Endothelial cell of umbilical vein (primary cell): ENCODE results near the gene SST. TPM values are rescaled to one million over a fixed set of nuclear protein-coding genes. Genes with fewer than 3 reads are reported as not detected.

Experiments used
- BruUV-seq: library from RNA; stranded (reverse); fragments of 400-500 nt; replicated peaks from 2 replicates; lab custom pipeline; 2021; lab: Mats Ljungman, UMichigan
- CTCF ChIA-PET: fragments of 300-600, 350-600 bp; sonication (Branson Sonifier 250); formaldehyde crosslinking; loops from one replicate; lab custom pipeline; 2021; ENCODE audit warnings: antibody characterized with exemption, inconsistent platforms; lab: Charles Lee
- POLR2A ChIA-PET: fragments of 300-600, 350-600 bp; sonication (Branson Sonifier 250); formaldehyde crosslinking; loops from one replicate; lab custom pipeline; 2021; ENCODE audit warnings: antibody characterized with exemption, inconsistent platforms; lab: Charles Lee
- DNase-seq: peaks from one replicate; pipeline ENCODE4 v3.0.0-alpha.2; 2011; ENCODE audit warnings: low read depth, low spot score
- FAIRE-seq: peaks from 2 replicates; lab custom pipeline; 2011; peaks lifted over from hg19 to GRCh38; lab: Jason Lieb, UNC
- H2AFZ ChIP-seq: 2 replicates; pipeline ENCODE4 v1.6.0; 2012; ENCODE audit warnings: low read depth, low read length, control low read depth, inconsistent platforms
- H3K27ac ChIP-seq: 2 replicates; pipeline ENCODE4 v1.5.1; 2011; ENCODE audit warnings: low read depth, mild to moderate bottlenecking, control low read depth, low read length, moderate library complexity; ENCODE audit not compliant: insufficient read depth
- H3K27me3 ChIP-seq, 2 experiments: 2 replicates each; pipeline versions ENCODE4 v1.6.0 to v1.6.1; 2011; ENCODE audit warnings: low read length in 2 of 2, mixed read lengths in 1 of 2; ENCODE audit not compliant: control insufficient read depth in 2 of 2, insufficient read depth in 2 of 2
- H3K36me3 ChIP-seq, 2 experiments: 2 replicates in 1 of 2; 3 replicates in 1 of 2; pipeline ENCODE4 v1.5.1; 2011; ENCODE audit warnings: low read length in 2 of 2, mild to moderate bottlenecking in 1 of 2, moderate library complexity in 1 of 2; ENCODE audit not compliant: control insufficient read depth in 2 of 2, insufficient read depth in 2 of 2; ENCODE audit errors: extremely low read depth in 1 of 2
- H3K4me1 ChIP-seq: 3 replicates; pipeline ENCODE4 v1.5.1; 2011; ENCODE audit warnings: mild to moderate bottlenecking, low read length; ENCODE audit not compliant: control insufficient read depth, insufficient read depth; ENCODE audit errors: extremely low read depth
- H3K4me2 ChIP-seq: 2 replicates; pipeline ENCODE4 v1.6.1; 2011; ENCODE audit warnings: low read length, control low read depth, mixed read lengths; ENCODE audit not compliant: insufficient read depth
- H3K4me3 ChIP-seq, 3 experiments: fragments of 200-600 bp in 1 of 3; sonication (generic), shearing (Covaris generic) in 1 of 3; replicated peaks in 1 of 3; 2 replicates each; pipeline ENCODE4 v1.5.1; 2011 to 2016; ENCODE audit warnings: control low read depth in 3 of 3, low read length in 3 of 3, mild to moderate bottlenecking in 2 of 3, inconsistent platforms in 1 of 3, low read depth in 1 of 3, moderate library complexity in 1 of 3; ENCODE audit not compliant: insufficient read depth in 1 of 3
- H3K79me2 ChIP-seq: 2 replicates; pipeline ENCODE4 v1.6.0; 2012; ENCODE audit warnings: low read length, inconsistent platforms; ENCODE audit not compliant: control insufficient read depth, insufficient read depth
- H3K9ac ChIP-seq: replicated peaks from 2 replicates; pipeline ENCODE3; 2011; ENCODE audit warnings: low read length, control low read depth; ENCODE audit not compliant: insufficient read depth; ENCODE audit errors: extremely low read depth
- H3K9me1 ChIP-seq: replicated peaks from 3 replicates; pipeline ENCODE4 v1.6.0; 2011; ENCODE audit warnings: mild to moderate bottlenecking, low read length; ENCODE audit not compliant: control insufficient read depth, insufficient read depth; ENCODE audit errors: extremely low read depth
- H3K9me3 ChIP-seq: replicated peaks from 2 replicates; pipeline ENCODE4 v1.5.1; 2012; ENCODE audit warnings: low read length, inconsistent platforms; ENCODE audit not compliant: control insufficient read depth, insufficient read depth
- H4K20me1 ChIP-seq: replicated peaks from 2 replicates; pipeline ENCODE3; 2011; ENCODE audit warnings: mild to moderate bottlenecking, low read length; ENCODE audit not compliant: control insufficient read depth, insufficient read depth; ENCODE audit errors: extremely low read depth
- CTCF ChIP-seq, 2 donors: IDR thresholded peaks; 1 replicate in 1 of 2; 2 replicates in 1 of 2; pipeline ENCODE4 v1.5.1; 2011; ENCODE audit warnings: low read length in 2 of 2, mild to moderate bottlenecking in 2 of 2, moderate library complexity in 2 of 2, control low read depth in 1 of 2, inconsistent platforms in 1 of 2, low read depth in 1 of 2; ENCODE audit not compliant: insufficient read depth in 1 of 2; ENCODE audit errors: extremely low read depth in 1 of 2
- EZH2 ChIP-seq: IDR thresholded peaks from 2 replicates; pipeline ENCODE4 v1.6.1; 2012; ENCODE audit warnings: borderline replicate concordance, low read depth, mild to moderate bottlenecking, moderate library complexity, low read length, inconsistent platforms; ENCODE audit not compliant: severe bottlenecking
- FOS ChIP-seq: IDR thresholded peaks from 2 replicates; pipeline ENCODE4 v1.6.1; 2011; ENCODE audit warnings: mild to moderate bottlenecking, low read length, moderate library complexity, borderline replicate concordance; ENCODE audit not compliant: insufficient read depth
- GATA2 ChIP-seq: IDR thresholded peaks from 2 replicates; pipeline ENCODE4 v1.7.0; 2011; ENCODE audit warnings: low read depth, mild to moderate bottlenecking, moderate library complexity, mixed read lengths, low read length; ENCODE audit not compliant: insufficient read length, insufficient read depth
- JUN ChIP-seq: IDR thresholded peaks from 2 replicates; pipeline ENCODE4 v1.6.1; 2011; ENCODE audit warnings: borderline replicate concordance, low read depth; ENCODE audit not compliant: insufficient read length, insufficient read depth
- MAX ChIP-seq: IDR thresholded peaks from 2 replicates; pipeline ENCODE4 v1.6.1; 2011; ENCODE audit not compliant: insufficient read depth, insufficient read length
- MYC ChIP-seq: IDR thresholded peaks from one replicate; pipeline ENCODE4 v1.6.1; 2011; ENCODE audit warnings: mild to moderate bottlenecking, low read depth, low read length
- POLR2A ChIP-seq: IDR thresholded peaks from 2 replicates; pipeline ENCODE4 v1.6.1; 2012; ENCODE audit warnings: low read depth, mild to moderate bottlenecking, control low read depth, low read length
- POLR2AphosphoS5 ChIP-seq: IDR thresholded peaks from 2 replicates; pipeline ENCODE4 v1.6.1; 2012; ENCODE audit warnings: low read depth, mild to moderate bottlenecking, control low read depth, low read length, moderate library complexity; ENCODE audit not compliant: insufficient read depth
- dilution Hi-C: fragments of 300-500 bp; cut with MboI; formaldehyde crosslinking; loops from one replicate; pipeline ENCODE4 v1.15.0; 2019; ENCODE audit warnings: low sequenced_read_pairs; ENCODE audit not compliant: extremely low pct_ligation_motif_present
- intact Hi-C: fragments of 100-400 bp; cut with micrococcal nuclease; formaldehyde crosslinking; loops from one replicate; pipeline ENCODE4 v1.10.0; 2022
- polyA plus RNA-seq, 4 experiments: library from polyadenylated mRNA; depleted of rRNA in 3 of 4; stranded (reverse) in 3 of 4; unstranded in 1 of 4; fragments of >200 nt; gene quantifications; 2 replicates each; pipeline versions ENCODE4 v1.2.1 to v1.2.3, GENCODE V29; 2011 to 2012; ENCODE audit warnings: missing spikeins in 1 of 4
- total RNA-seq: library from RNA; stranded (reverse); gene quantifications from 2 replicates; pipeline ENCODE4 v1.2.3, GENCODE V29; 2021

SST gene
- total and polyA plus RNA-seq, 2 donors (not counting 3 experiments of a cell fraction or from before 2014, with no cell fraction given): not detected

GRCh38 chr3:187624588-187624987 lies 45.6 kb downstream of the SST start:
- POLR2A ChIA-PET: no interaction called here
- no peaks in the 10 kb centered on the region for H3K36me3 ChIP-seq
- H4K20me1 ChIP-seq: no peaks in the 10 kb centered on the region
- CTCF ChIA-PET: interaction anchor here (6.5 kb wide), 1 partner anchor 55 kb away, joined by 17 read pairs; no protein-coding TSS in a partner anchor
- no peaks in the 10 kb centered on the region for H3K9me1 ChIP-seq
- TF ChIP-seq CTCF (IDR thresholded peaks at IDR 0.05; ENCODE audit: extremely low read depth in 1 of 2, insufficient read depth in 1 of 2, low read depth in 1 of 2, low read length in 2 of 2) (no peak), POLR2AphosphoS5 (no peak), POLR2A (no peak), MAX (no peak), GATA2 (no peak), FOS (no peak), MYC (no peak), EZH2 (no peak), JUN (no peak)
- no TSS peak for BruUV-seq
- no peak overlapping the region for H3K27ac ChIP-seq
- no peak overlapping the region for H2AFZ ChIP-seq
- no peak for FAIRE-seq
- no peaks in the 10 kb centered on the region for H3K9me3 ChIP-seq
- no peak overlapping the region for H3K9ac ChIP-seq
- no peak for DNase-seq
- dilution Hi-C loops (no loop called here), intact Hi-C loops (no loop called here)
- no peaks in the 10 kb centered on the region for H3K27me3 ChIP-seq
- H3K79me2 ChIP-seq: no peaks in the 10 kb centered on the region
- H3K4me3 ChIP-seq: no peak overlapping the region
- no peak overlapping the region for H3K4me2 ChIP-seq
- no peaks in the 10 kb centered on the region for H3K4me1 ChIP-seq
